SK-N-SH (cell line): ENCODE measurements around the gene C1GALT1C1L.

ENCODE experiments used
- CHD2 ChIP-seq: fragments of 150-350 bp; IDR thresholded peaks from 2 replicates; pipeline ENCODE4 v1.6.1; 2018; ENCODE audit warnings: low read length; ENCODE audit not compliant: partially characterized antibody
- CTCF ChIP-seq: fragments of 200-600 bp; sonication (generic); IDR thresholded peaks from 2 replicates; pipeline ENCODE4 v1.6.1; 2017; ENCODE audit warnings: antibody characterized with exemption, mild to moderate bottlenecking, moderate library complexity
- ELF1 ChIP-seq: IDR thresholded peaks from 2 replicates; pipeline ENCODE4 v1.4.0; 2012
- EP300 ChIP-seq, 2 experiments: IDR thresholded peaks; 2 replicates each; pipeline versions ENCODE4 v1.4.0 to v1.6.1; 2012; ENCODE audit warnings: borderline replicate concordance in 1 of 2, low read depth in 1 of 2, low read length in 1 of 2
- EZH2phosphoT487 ChIP-seq: fragments of 200-600 bp; sonication (generic); IDR thresholded peaks from 2 replicates; pipeline ENCODE4 v1.6.1; 2017; ENCODE audit warnings: low read depth, mixed run types, mild to moderate bottlenecking, antibody characterized with exemption, moderate library complexity, borderline replicate concordance
- GABPA ChIP-seq: IDR thresholded peaks from 2 replicates; pipeline ENCODE4 v1.4.0; 2012; ENCODE audit warnings: low read depth, mild to moderate bottlenecking
- POLR2AphosphoS5 ChIP-seq: IDR thresholded peaks from 2 replicates; pipeline ENCODE4 v1.6.1; 2012; ENCODE audit warnings: low read depth, low read length
- RFX5 ChIP-seq: IDR thresholded peaks from 2 replicates; pipeline ENCODE4 v1.6.1; 2012; ENCODE audit warnings: mild to moderate bottlenecking, improper control_type of control experiment, low read length
- SMC3 ChIP-seq: IDR thresholded peaks from 2 replicates; pipeline ENCODE4 v1.6.1; 2012; ENCODE audit warnings: low read depth, low read length, improper control_type of control experiment
- TCF12 ChIP-seq: IDR thresholded peaks from 2 replicates; pipeline ENCODE4 v1.4.0; 2012
- TF ChIP-seq, protein P1 (sequence below): fragments of 150-350 bp; IDR thresholded peaks from 2 replicates; pipeline ENCODE4 v1.6.1; 2017; ENCODE audit warnings: antibody characterized with exemption, low read length, low read depth, borderline replicate concordance
- TF ChIP-seq, protein P2 (sequence below): IDR thresholded peaks from 2 replicates; pipeline ENCODE4 v1.4.0; 2012; ENCODE audit warnings: low read depth

DNA sequence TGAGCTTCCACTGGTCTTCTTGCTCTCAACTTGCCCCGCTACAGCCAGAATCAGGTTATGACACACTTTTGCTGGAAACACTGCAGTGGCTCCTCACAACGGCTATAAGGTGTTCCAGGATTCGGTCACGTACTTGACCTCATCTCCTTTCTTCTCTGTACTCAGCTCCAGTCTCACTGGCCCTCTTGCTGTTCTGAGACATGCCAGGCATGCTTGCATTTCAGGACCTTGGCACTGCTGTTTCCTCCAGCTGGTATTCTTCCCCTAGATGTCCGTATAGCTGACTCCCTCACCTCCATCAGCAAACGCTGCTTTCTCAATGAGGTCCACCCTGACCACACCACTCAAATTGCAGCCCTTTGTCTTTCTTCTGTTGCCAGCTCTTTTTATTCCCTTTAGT, 31.9 kb upstream of the C1GALT1C1L start:
- TF ChIP-seq, protein P1, sequence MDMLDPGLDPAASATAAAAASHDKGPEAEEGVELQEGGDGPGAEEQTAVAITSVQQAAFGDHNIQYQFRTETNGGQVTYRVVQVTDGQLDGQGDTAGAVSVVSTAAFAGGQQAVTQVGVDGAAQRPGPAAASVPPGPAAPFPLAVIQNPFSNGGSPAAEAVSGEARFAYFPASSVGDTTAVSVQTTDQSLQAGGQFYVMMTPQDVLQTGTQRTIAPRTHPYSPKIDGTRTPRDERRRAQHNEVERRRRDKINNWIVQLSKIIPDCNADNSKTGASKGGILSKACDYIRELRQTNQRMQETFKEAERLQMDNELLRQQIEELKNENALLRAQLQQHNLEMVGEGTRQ = no peak
- TF ChIP-seq RFX5 (no peak), ELF1 (no peak), GABPA (no peak), EZH2phosphoT487 (no peak), CTCF (no peak), POLR2AphosphoS5 (no peak), TCF12 (no peak), SMC3 (no peak), CHD2 (no peak), EP300 (IDR thresholded peaks at IDR 0.05; ENCODE audit: borderline replicate concordance in 1 of 2, low read depth in 1 of 2, low read length in 1 of 2) (no peak)
- TF ChIP-seq, protein P2, sequence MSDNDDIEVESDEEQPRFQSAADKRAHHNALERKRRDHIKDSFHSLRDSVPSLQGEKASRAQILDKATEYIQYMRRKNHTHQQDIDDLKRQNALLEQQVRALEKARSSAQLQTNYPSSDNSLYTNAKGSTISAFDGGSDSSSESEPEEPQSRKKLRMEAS = no peak
